ENCODE measurements around the gene GOLGA2. TPM values are rescaled to one million over a fixed set of nuclear protein-coding genes. Genes with fewer than 3 reads are reported as not detected.

GOLGA2 gene
- total RNA-seq, 1 experiment from 2014 or later, result 37.4 TPM

- DNase-seq (ENCODE audit: low read depth), result no peak
Measured at GRCh38 chr9:128294142-128294541, 18.3 kb upstream of the GOLGA2 start.

GRCh38 chr9:128293091-128293490 is 17.3 kb upstream of the GOLGA2 start:
- no peak for DNase-seq (ENCODE audit: low read depth)

GRCh38 chr9:128292009-128292408 is 16.2 kb upstream of the GOLGA2 start:
- DNase-seq (ENCODE audit: low read depth), result no peak

- DNase-seq (ENCODE audit: low read depth), result no peak
Measured at GRCh38 chr9:128288273-128289004, 12.6 kb upstream of the GOLGA2 start.

- no peak for DNase-seq (ENCODE audit: low read depth)
Measured at GRCh38 chr9:128286440-128286839, 10.6 kb upstream of the GOLGA2 start.

GRCh38 chr9:128285033-128285784 is 9.4 kb upstream of the GOLGA2 start:
- no peak for DNase-seq (ENCODE audit: low read depth)

- DNase-seq (ENCODE audit: low read depth), result no peak
Measured at GRCh38 chr9:128282500-128282899, 6.7 kb upstream of the GOLGA2 start.

- no peak for DNase-seq (ENCODE audit: low read depth)
Measured at GRCh38 chr9:128280084-128280622, 4.3 kb upstream of the GOLGA2 start.

GRCh38 chr9:128279088-128280073 is 3.6 kb upstream of the GOLGA2 start:
- peak; percentile 61 for DNase-seq (ENCODE audit: low read depth)

- DNase-seq (ENCODE audit: low read depth), result peak; percentile 31
Measured at GRCh38 chr9:128276574-128277270, 915 bp upstream of the GOLGA2 start.

- DNase-seq (ENCODE audit: low read depth), result peak; percentile 96
Measured at GRCh38 chr9:128276008-128276573, 284 bp upstream of the GOLGA2 start, which contains the start of gene SWI5. SWI5 (plus strand) TSS chr9:128276276.

- no peak for DNase-seq (ENCODE audit: low read depth)
Measured at GRCh38 chr9:128274245-128274644, 1.6 kb downstream of the GOLGA2 start.

GRCh38 chr9:128271512-128271911 is 4.3 kb downstream of the GOLGA2 start:
- no peak for DNase-seq (ENCODE audit: low read depth)

GRCh38 chr9:128271112-128271511 is 4.7 kb downstream of the GOLGA2 start:
- DNase-seq (ENCODE audit: low read depth), result no peak

GRCh38 chr9:128266868-128267590 is 8.8 kb downstream of the GOLGA2 start:
- no peak for DNase-seq (ENCODE audit: low read depth)

GRCh38 chr9:128265348-128265847 is 10.4 kb downstream of the GOLGA2 start:
- DNase-seq (ENCODE audit: low read depth), result no peak

- no peak for DNase-seq (ENCODE audit: low read depth)
Measured at GRCh38 chr9:128262687-128263086, 13.1 kb downstream of the GOLGA2 start.

- no peak for DNase-seq (ENCODE audit: low read depth)
Measured at GRCh38 chr9:128260340-128260739, 15.5 kb downstream of the GOLGA2 start.

GRCh38 chr9:128259156-128259555 is 16.7 kb downstream of the GOLGA2 start:
- DNase-seq (ENCODE audit: low read depth), result no peak

GRCh38 chr9:128258326-128258725 is 17.5 kb downstream of the GOLGA2 start:
- DNase-seq (ENCODE audit: low read depth), result no peak

Data from RPMI7951 (cell line).